Tibial nerve (tissue), 4 donors: ENCODE measurements around the gene TBC1D8B. TPM values are rescaled to one million over a fixed set of nuclear protein-coding genes. Genes with fewer than 3 reads are reported as not detected.
A peak's percentile ranks its signal among the peaks of the same experiment; 100 is the strongest.
"Not testable (repeated sequence)": the region's sequence is repeated elsewhere in the genome, so short reads cannot be mapped to it uniquely, and the experiment has no call there.

Source experiments
- DNase-seq, 2 donors: peaks; one replicate each; pipeline ENCODE4 v3.0.0-alpha.2; 2019; ENCODE audit warnings: low spot score in 2 of 2
- H3K27ac ChIP-seq, 4 donors: fragments of 200-600 bp; sonication (generic) in 3 of 4; one replicate each; pipeline ENCODE4 v1.5.1; 2017 to 2019; ENCODE audit warnings: mild to moderate bottlenecking in 1 of 4
- H3K27me3 ChIP-seq, 2 donors: fragments of 200-600 bp; sonication (generic) in 1 of 2; one replicate each; pipeline versions ENCODE4 v1.5.1 to v1.6.0; 2017 to 2019
- H3K36me3 ChIP-seq, 3 donors: fragments of 200-600 bp; sonication (generic); one replicate each; pipeline ENCODE4 v1.5.1; 2018 to 2019
- H3K4me1 ChIP-seq, 4 donors: fragments of 200-600 bp; sonication (generic) in 3 of 4; one replicate each; pipeline ENCODE4 v1.5.1; 2017 to 2019
- H3K4me3 ChIP-seq, 4 donors: fragments of 200-600 bp; sonication (generic) in 3 of 4; one replicate each; pipeline ENCODE4 v1.5.1; 2017 to 2019; ENCODE audit warnings: mild to moderate bottlenecking in 1 of 4, moderate library complexity in 1 of 4
- H3K9me3 ChIP-seq, 4 donors: fragments of 200-600 bp; sonication (generic) in 3 of 4; one replicate each; pipeline ENCODE4 v1.5.1; 2017 to 2019
- EP300 ChIP-seq, 2 donors: sonication (generic); formaldehyde crosslinking; IDR thresholded peaks; one replicate each; pipeline ENCODE4 v1.6.1; 2017; ENCODE audit warnings: antibody characterized with exemption in 2 of 2, mild to moderate bottlenecking in 1 of 2
- POLR2A ChIP-seq, 2 donors: fragments of 450-650 bp; IDR thresholded peaks; one replicate each; pipeline ENCODE4 v1.6.1; 2017; ENCODE audit warnings: antibody characterized with exemption in 2 of 2, mild to moderate bottlenecking in 2 of 2, moderate library complexity in 2 of 2
- WGBS, 2 donors: methylation state at CpG; one replicate each; pipeline ENCODE4 v1.1.5; 2018; 5-methylcytosine and 5-hydroxymethylcytosine counted together
- total RNA-seq, 4 donors: library from RNA; depleted of rRNA; stranded (reverse); fragments of >200 nt; gene quantifications; one replicate each; pipeline ENCODE4 v1.1.0, GENCODE V29; 2016
- TF ChIP-seq, protein P1 (sequence below), 5 experiments: fragments of 200-600 bp in 3 of 5; fragments of 450-650 bp in 2 of 5; sonication (generic) in 3 of 5; IDR thresholded peaks; one replicate each; pipeline ENCODE4 v1.5.1; 2016 to 2019; ENCODE audit warnings: antibody characterized with exemption in 5 of 5, mild to moderate bottlenecking in 3 of 5, moderate library complexity in 2 of 5

The TBC1D8B gene
- total RNA-seq, 4 donors from 2014 or later = 8.1 to 16.7 (median 10.4) TPM

DNA sequence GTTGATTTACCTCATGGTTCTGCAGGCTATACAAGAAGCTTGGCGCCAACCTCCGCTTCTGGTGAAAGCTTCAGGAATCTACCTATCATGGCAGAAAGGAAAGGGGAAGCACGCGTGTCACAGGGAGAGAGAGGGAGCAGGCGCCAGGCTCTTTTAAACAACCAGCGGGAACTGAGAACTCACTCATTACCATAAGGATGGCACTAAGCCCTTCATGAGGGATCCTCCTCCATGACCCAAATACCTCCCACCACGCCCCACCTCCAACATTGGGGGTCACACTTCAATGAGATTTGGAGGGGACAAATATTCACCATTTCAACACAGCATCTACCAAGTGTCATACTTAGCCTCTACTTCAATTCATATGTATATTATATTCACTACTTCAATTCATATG lies 18.8 kb upstream of the TBC1D8B start:
- H3K4me1 ChIP-seq = no peaks in the 10 kb centered on the region
- peaks cover 0 to 38% of the 10 kb centered on the region in 2 donors for H3K27me3 ChIP-seq
- WGBS, 2 donors = 48 to 53% methylated on average over 7 of the region's 7 CpGs
- H3K27ac ChIP-seq = no peak overlapping the region
- H3K4me3 ChIP-seq = no peak overlapping the region
- no peak for DNase-seq
- no peaks in the 10 kb centered on the region for H3K9me3 ChIP-seq
- H3K36me3 ChIP-seq = no peaks in the 10 kb centered on the region
- TF ChIP-seq, protein P1, sequence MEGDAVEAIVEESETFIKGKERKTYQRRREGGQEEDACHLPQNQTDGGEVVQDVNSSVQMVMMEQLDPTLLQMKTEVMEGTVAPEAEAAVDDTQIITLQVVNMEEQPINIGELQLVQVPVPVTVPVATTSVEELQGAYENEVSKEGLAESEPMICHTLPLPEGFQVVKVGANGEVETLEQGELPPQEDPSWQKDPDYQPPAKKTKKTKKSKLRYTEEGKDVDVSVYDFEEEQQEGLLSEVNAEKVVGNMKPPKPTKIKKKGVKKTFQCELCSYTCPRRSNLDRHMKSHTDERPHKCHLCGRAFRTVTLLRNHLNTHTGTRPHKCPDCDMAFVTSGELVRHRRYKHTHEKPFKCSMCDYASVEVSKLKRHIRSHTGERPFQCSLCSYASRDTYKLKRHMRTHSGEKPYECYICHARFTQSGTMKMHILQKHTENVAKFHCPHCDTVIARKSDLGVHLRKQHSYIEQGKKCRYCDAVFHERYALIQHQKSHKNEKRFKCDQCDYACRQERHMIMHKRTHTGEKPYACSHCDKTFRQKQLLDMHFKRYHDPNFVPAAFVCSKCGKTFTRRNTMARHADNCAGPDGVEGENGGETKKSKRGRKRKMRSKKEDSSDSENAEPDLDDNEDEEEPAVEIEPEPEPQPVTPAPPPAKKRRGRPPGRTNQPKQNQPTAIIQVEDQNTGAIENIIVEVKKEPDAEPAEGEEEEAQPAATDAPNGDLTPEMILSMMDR (IDR thresholded peaks at IDR 0.05) = no peak
- TF ChIP-seq POLR2A (IDR thresholded peaks at IDR 0.05) (no peak), EP300 (IDR thresholded peaks at IDR 0.05) (no peak)

DNA sequence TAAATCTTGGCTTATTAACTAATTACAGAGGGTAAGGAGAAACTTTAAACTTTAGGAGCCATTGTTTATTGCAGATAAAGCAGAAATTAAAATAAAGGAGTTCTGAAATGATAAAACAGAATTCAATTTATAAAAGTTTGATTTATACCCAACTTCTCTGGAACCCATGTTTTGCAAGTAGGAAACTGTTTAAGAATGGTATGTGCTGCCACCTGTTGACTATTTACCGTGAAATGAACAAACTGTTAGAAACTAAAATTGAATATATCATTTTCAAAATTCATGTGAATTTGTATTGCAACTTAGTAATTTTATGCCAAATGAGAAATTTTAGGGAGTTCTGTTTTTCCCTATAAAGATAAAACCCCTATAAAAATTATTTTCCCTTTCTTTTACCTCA lies 11.0 kb upstream of the TBC1D8B start:
- no peaks in the 10 kb centered on the region for H3K36me3 ChIP-seq
- no peak for TF ChIP-seq EP300 (IDR thresholded peaks at IDR 0.05)
- no peak for TF ChIP-seq POLR2A (IDR thresholded peaks at IDR 0.05)
- TF ChIP-seq, protein P1 (IDR thresholded peaks at IDR 0.05) = peak in 1 of 5 experiments; percentile 15
- no peak for DNase-seq
- no peak overlapping the region for H3K27ac ChIP-seq
- no peak overlapping the region for H3K4me3 ChIP-seq
- peaks cover 0 to 5% of the 10 kb centered on the region in 2 donors for H3K27me3 ChIP-seq
- H3K9me3 ChIP-seq = no peaks in the 10 kb centered on the region
- no peaks in the 10 kb centered on the region for H3K4me1 ChIP-seq
- WGBS, 2 donors = 0 to 11% methylated on average over 1 of the region's 1 CpG

DNA sequence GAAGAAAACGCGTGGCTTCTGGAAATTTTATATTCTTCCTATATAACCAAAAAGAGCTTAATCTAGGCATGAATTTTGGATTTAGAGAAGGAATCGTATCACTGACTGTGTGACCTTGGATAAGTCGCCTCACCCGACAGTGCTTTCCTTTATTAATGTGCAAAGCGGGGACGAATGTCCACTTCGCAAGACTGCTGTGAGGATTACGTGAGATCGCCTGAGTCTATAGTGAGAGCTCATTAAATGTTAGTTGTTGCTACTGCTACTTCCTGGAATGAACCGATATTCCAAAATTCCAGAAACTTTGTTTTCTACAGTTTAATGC lies 448 bp upstream of the TBC1D8B start:
- TF ChIP-seq POLR2A (IDR thresholded peaks at IDR 0.05) = peak in 1 of 2 donors; percentile 0
- TF ChIP-seq, protein P1 (IDR thresholded peaks at IDR 0.05) = no peak
- peaks cover 0 to 12% (median 0%) of the 10 kb centered on the region in 4 donors for H3K4me1 ChIP-seq
- peak overlapping the region; percentile 42 to 70 (median 56) for H3K4me3 ChIP-seq
- H3K36me3 ChIP-seq = no peaks in the 10 kb centered on the region
- WGBS, 2 donors = 1 to 34% methylated on average over 11 of the region's 11 CpGs
- no peaks in the 10 kb centered on the region for H3K9me3 ChIP-seq
- peak overlapping the region in 3 of 4 donors; percentile 19 to 57 (median 38) for H3K27ac ChIP-seq
- no peak for DNase-seq
- H3K27me3 ChIP-seq = peaks cover 0 to 19% of the 10 kb centered on the region in 2 donors

DNA sequence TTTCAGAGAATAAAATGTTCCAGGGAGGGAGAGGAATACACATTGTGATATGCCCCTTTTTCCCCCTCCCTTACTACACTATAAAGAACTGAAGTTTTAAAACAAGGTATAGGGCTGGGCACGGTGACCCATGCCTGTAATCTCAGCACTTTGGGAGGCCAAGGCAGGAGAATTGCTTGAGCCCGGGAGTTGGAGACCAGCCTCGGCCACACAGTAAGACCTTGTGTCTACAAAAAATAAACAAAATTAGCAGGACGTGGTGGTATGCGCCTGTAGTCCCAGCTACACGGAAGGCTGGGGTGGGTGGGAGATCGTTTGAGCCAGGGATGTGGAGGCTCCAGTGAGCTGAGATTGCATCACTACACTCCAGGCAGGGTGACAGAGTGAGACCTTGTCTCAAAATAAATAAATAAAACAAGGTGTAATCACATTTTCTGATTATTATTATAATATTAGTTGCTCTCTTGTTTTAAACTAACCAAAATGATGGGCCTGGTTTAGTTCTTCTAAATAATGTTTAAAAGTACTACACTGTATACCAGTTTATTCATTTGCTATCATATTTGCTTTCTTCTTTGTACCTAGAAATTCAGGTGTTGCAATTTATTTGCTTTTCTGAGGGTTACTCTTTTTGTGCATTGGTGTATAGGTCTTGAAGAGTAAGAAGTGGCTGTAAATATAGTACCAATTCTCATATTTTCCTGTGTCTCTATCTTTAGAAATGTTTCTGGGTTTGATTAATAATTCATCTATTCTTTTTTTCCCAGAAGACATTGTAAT lies 8.8 kb downstream of the TBC1D8B start:
- peaks cover 0 to 9% of the 10 kb centered on the region in 2 donors for H3K27me3 ChIP-seq
- DNase-seq = no peak
- no peaks in the 10 kb centered on the region for H3K4me1 ChIP-seq
- 58 to 62% methylated on average over 7 of the region's 7 CpGs for WGBS, 2 donors
- no peak overlapping the region for H3K4me3 ChIP-seq
- H3K9me3 ChIP-seq = no peaks in the 10 kb centered on the region
- H3K27ac ChIP-seq = no peak overlapping the region
- TF ChIP-seq EP300 (IDR thresholded peaks at IDR 0.05) (no peak), POLR2A (IDR thresholded peaks at IDR 0.05) (no peak)
- TF ChIP-seq, protein P1 (IDR thresholded peaks at IDR 0.05) = no peak
- no peaks in the 10 kb centered on the region for H3K36me3 ChIP-seq

DNA sequence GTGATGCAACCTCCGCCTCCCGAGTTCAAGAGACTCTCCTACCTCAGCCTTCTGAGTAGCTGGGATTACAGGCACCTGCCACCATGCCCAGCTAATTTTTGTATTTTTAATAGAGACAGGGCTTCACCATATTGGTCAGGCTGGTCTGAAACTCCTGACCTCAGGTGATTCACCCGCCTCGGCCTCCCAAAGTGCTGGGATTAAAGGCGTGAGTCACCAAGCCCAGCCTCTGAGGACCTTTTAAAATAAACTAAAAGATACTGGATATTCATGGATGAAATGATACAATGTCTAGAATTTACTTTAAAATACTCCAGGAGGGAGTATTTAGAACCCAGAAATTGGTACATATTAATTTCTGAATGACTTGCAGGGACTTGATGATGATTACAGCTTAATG lies 10.5 kb downstream of the TBC1D8B start:
- H3K27me3 ChIP-seq, DNase-seq, H3K4me3 ChIP-seq, H3K4me1 ChIP-seq, H3K27ac ChIP-seq, H3K36me3 ChIP-seq, H3K9me3 ChIP-seq: not testable (repeated sequence)
- WGBS, 2 donors = 87 to 91% methylated on average over 3 to 5 of the region's 5 CpGs

DNA sequence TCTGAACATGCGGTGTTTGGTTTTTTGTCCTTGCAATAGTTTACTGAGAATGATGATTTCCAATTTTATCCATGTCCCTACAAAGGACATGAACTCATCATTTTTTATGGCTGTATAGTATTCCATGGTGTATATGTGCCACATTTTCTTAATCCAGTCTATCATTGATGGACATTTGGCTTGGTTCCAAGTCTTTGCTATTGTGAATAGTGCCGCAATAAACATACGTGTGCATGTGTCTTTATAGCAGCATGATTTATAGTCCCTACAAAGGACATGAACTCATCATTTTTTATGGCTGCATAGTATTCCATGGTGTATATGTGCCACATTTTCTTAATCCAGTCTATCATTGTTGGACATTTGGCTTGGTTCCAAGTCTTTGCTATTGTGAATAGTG lies 11.6 kb downstream of the TBC1D8B start:
- DNase-seq = not testable (repeated sequence)
- WGBS, 2 donors = 90 to 93% methylated on average over 2 to 3 of the region's 3 CpGs

More for the DNA sequence above, 11.6 kb downstream of the TBC1D8B start:
- not testable (repeated sequence) for H3K4me3 ChIP-seq, H3K36me3 ChIP-seq, H3K27me3 ChIP-seq, H3K9me3 ChIP-seq, H3K27ac ChIP-seq, H3K4me1 ChIP-seq
